ENCODE data around the gene DAB2IP.
A peak's percentile ranks its signal among the peaks of the same experiment; 100 is the strongest.

The DAB2IP gene

DNA sequence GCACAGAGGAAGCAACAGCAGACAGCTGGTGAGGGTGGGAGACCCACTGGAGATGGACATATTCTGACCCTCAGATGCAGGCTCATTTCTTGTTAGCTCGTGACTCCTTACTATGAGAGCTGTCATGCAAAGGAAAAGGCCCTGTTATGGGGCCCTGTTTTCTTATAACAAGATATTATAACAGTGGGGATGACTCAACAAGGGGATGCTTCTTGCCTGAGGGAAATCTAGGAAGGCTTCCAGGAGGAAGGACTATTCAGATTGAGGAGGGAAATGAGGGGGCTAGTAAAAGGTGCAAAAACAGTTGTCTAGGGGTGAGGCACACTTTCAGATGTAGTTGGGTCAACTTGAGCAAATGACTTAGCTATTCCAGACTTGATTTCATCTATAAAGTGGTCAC is 83.0 kb downstream of the DAB2IP start:
- no peak for TF ChIP-seq CTCF (IDR thresholded peaks at IDR 0.05)
- TF ChIP-seq ZFX (IDR thresholded peaks at IDR 0.05; ENCODE audit: borderline replicate concordance): no peak
- no peak overlapping the region for H3K27ac ChIP-seq

GRCh38 chr9:121735065-121735792 is 83.8 kb downstream of the DAB2IP start:
- no peak overlapping the region for H3K27ac ChIP-seq
- TF ChIP-seq CTCF (IDR thresholded peaks at IDR 0.05): peak; percentile 21
- TF ChIP-seq ZFX (IDR thresholded peaks at IDR 0.05; ENCODE audit: borderline replicate concordance): no peak

- H3K27ac ChIP-seq: 0 out of 2 replicates have a peak overlapping the region, but pooled peaks have one; percentile 17
- TF ChIP-seq CTCF (IDR thresholded peaks at IDR 0.05): no peak
- TF ChIP-seq ZFX (IDR thresholded peaks at IDR 0.05; ENCODE audit: borderline replicate concordance): no peak
Observed at GRCh38 chr9:121735793-121736770, 84.6 kb downstream of the DAB2IP start.

DNA sequence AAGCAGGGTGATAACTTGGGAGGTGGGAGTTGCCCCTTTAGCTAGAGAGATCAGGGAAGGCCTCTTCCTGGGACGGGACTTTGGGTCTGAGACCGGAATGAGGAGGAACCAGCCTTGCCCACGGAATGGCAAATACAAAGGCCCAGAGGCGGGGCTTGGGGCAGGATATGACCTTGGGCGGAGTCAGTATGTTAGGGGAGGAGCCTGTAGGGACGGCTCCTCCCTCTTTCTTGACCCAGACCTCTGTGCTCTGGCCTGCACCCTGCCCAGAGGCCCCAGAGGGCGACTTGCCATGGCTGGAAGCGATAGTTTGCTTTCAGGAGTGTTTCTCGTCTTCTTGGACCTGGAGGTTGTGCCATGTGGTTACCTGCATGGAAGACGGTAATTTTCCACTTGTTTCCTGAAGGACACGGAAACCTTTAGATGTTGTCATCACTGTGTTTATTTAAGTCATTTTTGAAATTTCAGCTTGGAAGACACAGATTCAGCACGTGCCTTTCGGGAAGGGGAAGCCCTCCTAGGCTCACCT is 85.6 kb downstream of the DAB2IP start:
- TF ChIP-seq CTCF (IDR thresholded peaks at IDR 0.05) (no peak), ZFX (IDR thresholded peaks at IDR 0.05; ENCODE audit: borderline replicate concordance) (no peak)
- 0 out of 2 replicates have a peak overlapping the region, but pooled peaks have one; percentile 17 for H3K27ac ChIP-seq

DNA sequence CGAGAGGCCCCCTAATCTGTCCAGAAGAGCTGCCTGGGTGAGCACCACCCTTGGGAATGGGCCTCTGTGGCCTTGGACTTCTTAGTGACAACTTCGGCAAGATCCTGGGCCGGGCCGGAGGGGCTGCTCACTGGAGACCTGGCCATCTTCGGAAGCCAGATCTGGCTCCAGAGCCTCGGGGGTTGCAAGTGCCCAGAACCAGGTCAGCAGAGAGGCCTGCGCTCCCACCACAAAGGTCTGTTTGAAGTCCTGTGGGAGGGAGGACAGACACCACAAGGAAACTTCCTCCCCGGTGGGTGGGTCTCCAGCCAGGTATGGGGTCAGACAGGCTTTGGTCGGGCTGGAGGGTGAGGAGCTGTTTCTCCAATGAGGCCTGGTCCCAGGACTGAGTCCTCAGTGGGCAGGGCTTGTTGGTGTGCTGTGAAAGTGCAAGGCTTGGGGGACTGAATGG is 86.1 kb downstream of the DAB2IP start:
- H3K27ac ChIP-seq: no peak overlapping the region
- TF ChIP-seq CTCF (IDR thresholded peaks at IDR 0.05) (no peak), ZFX (IDR thresholded peaks at IDR 0.05; ENCODE audit: borderline replicate concordance) (no peak)

GRCh38 chr9:121738411-121738810 is 87.0 kb downstream of the DAB2IP start:
- no peak for TF ChIP-seq ZFX (IDR thresholded peaks at IDR 0.05; ENCODE audit: borderline replicate concordance)
- TF ChIP-seq CTCF (IDR thresholded peaks at IDR 0.05): no peak
- peak overlapping the region; percentile 36; the same call in 1 of the 2 replicates for H3K27ac ChIP-seq
